HCT116 (cell line): ENCODE measurements around the gene NLRC5. TPM values are rescaled to one million over a fixed set of nuclear protein-coding genes. Genes with fewer than 3 reads are reported as not detected.

ENCODE experiments used
- ATAC-seq: fragments of 200-7000 bp; cut with Tn5 transposase; 2 replicates; pipeline ENCODE4 v1.9.1; 2020; ENCODE audit warnings: mild to moderate bottlenecking, moderate library complexity
- BruUV-seq: library from RNA; stranded (reverse); fragments of 400-500 nt; replicated peaks from 2 replicates; lab custom pipeline; 2021; lab: Mats Ljungman, UMichigan
- CTCF ChIA-PET: fragments of 300-600 bp; sonication (Branson Sonifier 250); formaldehyde crosslinking; loops from one replicate; lab custom pipeline; 2021; ENCODE audit warnings: antibody characterized with exemption; lab: Charles Lee
- POLR2A ChIA-PET: fragments of 300-600, 350-600 bp; sonication (Branson Sonifier 250); formaldehyde crosslinking; loops from one replicate; lab custom pipeline; 2021; ENCODE audit warnings: antibody characterized with exemption; lab: Charles Lee
- RAD21 ChIA-PET, 2 experiments: fragments of 300-600 bp; sonication (Branson Sonifier 250); formaldehyde crosslinking; loops; one replicate each; lab custom pipeline; 2023; ENCODE audit warnings: low total read pairs in 2 of 2; ENCODE audit not compliant: uncharacterized antibody in 2 of 2, unreplicated experiment in 2 of 2, low non-redundant PET in 1 of 2; lab: Charles Lee
- DNase-seq: peaks from one replicate; pipeline ENCODE4 v3.0.0-alpha.2; 2010; ENCODE audit warnings: low read depth, low spot score
- H2AFZ ChIP-seq: fragments of 200-600 bp; shearing (Covaris generic), sonication (generic); 2 replicates; pipeline ENCODE4 v1.6.1; 2017; ENCODE audit warnings: low read depth, mixed run types, mixed read lengths, antibody characterized with exemption, low read length; ENCODE audit not compliant: poor library complexity, severe bottlenecking
- H3K27ac ChIP-seq: 2 replicates; pipeline ENCODE4 v1.5.1; 2012; ENCODE audit warnings: low read depth, low read length
- H3K27me3 ChIP-seq: fragments of 200-600 bp; sonication (generic); 2 replicates; pipeline ENCODE4 v1.6.1; 2016; ENCODE audit warnings: mixed run types, low read length, mixed read lengths; ENCODE audit not compliant: insufficient read depth
- H3K36me3 ChIP-seq, 2 experiments: fragments of 200-500 bp in 1 of 2; fragments of 200-600 bp in 1 of 2; sonication (Bioruptor generic) in 1 of 2; sonication (generic) in 1 of 2; 2 replicates each; pipeline versions ENCODE4 v1.5.1 to v1.6.1; 2014 to 2016; ENCODE audit warnings: low read length in 2 of 2, inconsistent platforms in 1 of 2, mixed read lengths in 1 of 2, mixed run types in 1 of 2; ENCODE audit not compliant: insufficient read depth in 2 of 2, control insufficient read depth in 1 of 2
- H3K4me1 ChIP-seq, 2 experiments: fragments of 200-600 bp in 1 of 2; sonication (generic) in 1 of 2; 2 replicates each; pipeline versions ENCODE4 v1.5.1 to v1.6.1; 2012 to 2017; ENCODE audit warnings: low read length in 2 of 2, inconsistent platforms in 1 of 2, mild to moderate bottlenecking in 1 of 2, mixed read lengths in 1 of 2, mixed run types in 1 of 2, moderate library complexity in 1 of 2; ENCODE audit not compliant: insufficient read depth in 2 of 2, control insufficient read depth in 1 of 2
- H3K4me2 ChIP-seq: fragments of 200-600 bp; sonication (generic); 2 replicates; pipeline ENCODE4 v1.6.1; 2017; ENCODE audit warnings: mixed run types, low read length, mixed read lengths
- H3K4me3 ChIP-seq, 2 experiments: fragments of 200-600 bp in 1 of 2; sonication (generic) in 1 of 2; replicated peaks in 1 of 2; 2 replicates each; pipeline ENCODE4 v1.5.1; 2011 to 2016; ENCODE audit warnings: low read length in 2 of 2, control low read depth in 1 of 2, low read depth in 1 of 2, mild to moderate bottlenecking in 1 of 2, mixed read lengths in 1 of 2, mixed run types in 1 of 2
- H3K79me2 ChIP-seq: fragments of 200-600 bp; sonication (generic); 2 replicates; pipeline ENCODE4 v1.6.1; 2017; ENCODE audit warnings: mild to moderate bottlenecking, mixed run types, low read length, moderate library complexity, mixed read lengths; ENCODE audit not compliant: insufficient read depth
- H3K9ac ChIP-seq: fragments of 200-600 bp; sonication (generic); 2 replicates; pipeline ENCODE4 v1.6.1; 2016; ENCODE audit warnings: low read length, mixed read lengths
- H3K9me2 ChIP-seq: fragments of 200-600 bp; sonication (generic), shearing (Covaris generic); 2 replicates; pipeline ENCODE4 v1.6.1; 2017; ENCODE audit warnings: mixed run types, mild to moderate bottlenecking, moderate library complexity; ENCODE audit not compliant: insufficient read depth
- H3K9me3 ChIP-seq, 2 experiments: fragments of 200-500 bp in 1 of 2; fragments of 200-600 bp in 1 of 2; sonication (Bioruptor generic) in 1 of 2; sonication (generic) in 1 of 2; 2 replicates each; pipeline ENCODE4 v1.6.1; 2014 to 2017; ENCODE audit warnings: low read length in 2 of 2, mixed read lengths in 2 of 2, inconsistent platforms in 1 of 2, low read depth in 1 of 2, mild to moderate bottlenecking in 1 of 2, mixed run types in 1 of 2, moderate library complexity in 1 of 2; ENCODE audit not compliant: control insufficient read depth in 1 of 2, insufficient read depth in 1 of 2
- H4K20me1 ChIP-seq: fragments of 200-600 bp; sonication (generic), shearing (Covaris generic); 2 replicates; pipeline ENCODE4 v1.6.1; 2017; ENCODE audit warnings: mixed run types, mild to moderate bottlenecking, moderate library complexity; ENCODE audit not compliant: insufficient read depth
- CBX3 ChIP-seq: IDR thresholded peaks from 2 replicates; pipeline ENCODE4 v1.6.1; 2012; ENCODE audit warnings: low read depth
- ELF1 ChIP-seq: IDR thresholded peaks from 2 replicates; pipeline ENCODE4 v1.6.1; 2012; ENCODE audit warnings: low read depth, borderline replicate concordance
- EZH2 ChIP-seq: fragments of 200-600 bp; sonication (generic); IDR thresholded peaks from 2 replicates; pipeline ENCODE4 v1.6.1; 2017; ENCODE audit warnings: antibody characterized with exemption, mixed run types
- EZH2phosphoT487 ChIP-seq: fragments of 200-600 bp; IDR thresholded peaks from 2 replicates; pipeline ENCODE4 v1.6.1; 2018; ENCODE audit warnings: antibody characterized with exemption, borderline replicate concordance
- FOSL1 ChIP-seq: IDR thresholded peaks from 2 replicates; pipeline ENCODE4 v1.6.1; 2012; ENCODE audit warnings: low read depth
- JUND ChIP-seq: IDR thresholded peaks from 2 replicates; pipeline ENCODE4 v1.6.1; 2012
- MAX ChIP-seq: IDR thresholded peaks from 2 replicates; pipeline ENCODE4 v1.6.1; 2012
- POLR2A ChIP-seq: IDR thresholded peaks from 2 replicates; pipeline ENCODE4 v1.7.0; 2011; ENCODE audit warnings: borderline replicate concordance; ENCODE audit not compliant: insufficient read depth, insufficient read length; ENCODE audit errors: extremely low read depth
- POLR2AphosphoS5 ChIP-seq: IDR thresholded peaks from 2 replicates; pipeline ENCODE4 v1.6.1; 2011; ENCODE audit warnings: mild to moderate bottlenecking, low read depth, low read length, moderate library complexity
- SIN3A ChIP-seq: IDR thresholded peaks from 2 replicates; pipeline ENCODE4 v1.6.1; 2012; ENCODE audit warnings: low read depth
- ZFX ChIP-seq: fragments of 450-650 bp; IDR thresholded peaks from 2 replicates; pipeline ENCODE4 v1.6.1; 2017
- intact Hi-C: fragments of 100-400 bp; cut with micrococcal nuclease; formaldehyde crosslinking; loops from 2 replicates; pipeline ENCODE4 v1.10.0; 2022
- total RNA-seq: library from RNA; stranded (reverse); gene quantifications from one replicate; pipeline ENCODE4 v1.2.1, GENCODE V29; 2021; ENCODE audit not compliant: unreplicated experiment
- TF ChIP-seq, protein P1 (sequence below), 3 experiments: fragments of 200-600 bp in 1 of 3; sonication (generic) in 1 of 3; IDR thresholded peaks in 2 of 3; conservative IDR thresholded peaks in 1 of 3; 2 replicates each; pipeline ENCODE4 v1.5.1; 2012 to 2017; ENCODE audit warnings: low read depth in 2 of 3, low read length in 2 of 3, antibody characterized with exemption in 1 of 3, borderline replicate concordance in 1 of 3, control low read depth in 1 of 3, mild to moderate bottlenecking in 1 of 3, mixed read lengths in 1 of 3, mixed run types in 1 of 3, moderate library complexity in 1 of 3; ENCODE audit not compliant: insufficient read depth in 1 of 3
- TF ChIP-seq, protein P2 (sequence below): IDR thresholded peaks from 2 replicates; pipeline ENCODE4 v1.6.1; 2012

Gene NLRC5
- total RNA-seq, 1 experiment from 2014 or later = 10.4 TPM

DNA sequence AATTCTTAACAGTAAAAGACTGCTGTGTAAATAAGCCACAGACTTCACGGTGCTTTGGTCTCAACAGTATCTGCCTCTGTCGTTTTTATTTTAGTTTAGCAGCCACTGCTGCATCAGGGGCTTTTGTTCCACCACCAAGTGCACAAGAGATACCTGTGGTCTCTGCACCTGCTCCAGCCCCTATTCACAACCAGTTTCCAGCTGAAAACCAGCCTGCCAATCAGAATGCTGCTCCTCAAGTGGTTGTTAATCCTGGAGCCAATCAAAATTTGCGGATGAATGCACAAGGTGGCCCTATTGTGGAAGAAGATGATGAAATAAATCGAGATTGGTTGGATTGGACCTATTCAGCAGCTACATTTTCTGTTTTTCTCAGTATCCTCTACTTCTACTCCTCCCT, 49.6 kb upstream of the NLRC5 start:
- no TSS peak for BruUV-seq
- Histone ChIP-seq H3K27me3 (no peaks in the 10 kb centered on the region), H3K4me3 (no peak overlapping the region), H3K9ac (no peak overlapping the region), H3K79me2 (peaks cover 26% of the 10 kb centered on the region), H3K27ac (no peak overlapping the region), H3K4me1 (peaks cover 0 to under 1% of the 10 kb centered on the region in 2 experiments; a peak in 1 of 4 replicates), H3K9me3 (no peaks in the 10 kb centered on the region), H4K20me1 (no peaks in the 10 kb centered on the region), H3K9me2 (no peaks in the 10 kb centered on the region), H3K4me2 (no peak overlapping the region), H2AFZ (no peak overlapping the region), H3K36me3 (peaks cover 79 to 89% of the 10 kb centered on the region in 2 experiments)
- intact Hi-C loops = loop anchor here (10.0 kb wide), 1 partner anchor 365 kb away; no protein-coding TSS in a partner anchor
- DNase-seq (no peak), ATAC-seq (no peak)
- no peak for TF ChIP-seq EZH2phosphoT487
- TF ChIP-seq FOSL1 = no peak
- no peak for TF ChIP-seq CBX3
- TF ChIP-seq, protein P1, sequence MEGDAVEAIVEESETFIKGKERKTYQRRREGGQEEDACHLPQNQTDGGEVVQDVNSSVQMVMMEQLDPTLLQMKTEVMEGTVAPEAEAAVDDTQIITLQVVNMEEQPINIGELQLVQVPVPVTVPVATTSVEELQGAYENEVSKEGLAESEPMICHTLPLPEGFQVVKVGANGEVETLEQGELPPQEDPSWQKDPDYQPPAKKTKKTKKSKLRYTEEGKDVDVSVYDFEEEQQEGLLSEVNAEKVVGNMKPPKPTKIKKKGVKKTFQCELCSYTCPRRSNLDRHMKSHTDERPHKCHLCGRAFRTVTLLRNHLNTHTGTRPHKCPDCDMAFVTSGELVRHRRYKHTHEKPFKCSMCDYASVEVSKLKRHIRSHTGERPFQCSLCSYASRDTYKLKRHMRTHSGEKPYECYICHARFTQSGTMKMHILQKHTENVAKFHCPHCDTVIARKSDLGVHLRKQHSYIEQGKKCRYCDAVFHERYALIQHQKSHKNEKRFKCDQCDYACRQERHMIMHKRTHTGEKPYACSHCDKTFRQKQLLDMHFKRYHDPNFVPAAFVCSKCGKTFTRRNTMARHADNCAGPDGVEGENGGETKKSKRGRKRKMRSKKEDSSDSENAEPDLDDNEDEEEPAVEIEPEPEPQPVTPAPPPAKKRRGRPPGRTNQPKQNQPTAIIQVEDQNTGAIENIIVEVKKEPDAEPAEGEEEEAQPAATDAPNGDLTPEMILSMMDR (IDR thresholded peaks at IDR 0.05 in 2 of 3, conservative IDR thresholded peaks at IDR 0.05 in 1 of 3; ENCODE audit: borderline replicate concordance in 1 of 3, insufficient read depth in 1 of 3, low read depth in 2 of 3, low read length in 2 of 3) = no peak
- TF ChIP-seq EZH2 = no peak
- TF ChIP-seq JUND = no peak
- no peak for TF ChIP-seq ELF1
- no peak for TF ChIP-seq MAX
- TF ChIP-seq SIN3A = no peak
- TF ChIP-seq POLR2AphosphoS5 = no peak
- no peak for TF ChIP-seq POLR2A
- TF ChIP-seq, protein P2, sequence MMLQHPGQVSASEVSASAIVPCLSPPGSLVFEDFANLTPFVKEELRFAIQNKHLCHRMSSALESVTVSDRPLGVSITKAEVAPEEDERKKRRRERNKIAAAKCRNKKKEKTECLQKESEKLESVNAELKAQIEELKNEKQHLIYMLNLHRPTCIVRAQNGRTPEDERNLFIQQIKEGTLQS = no peak
- TF ChIP-seq ZFX = no peak
- ChIA-PET POLR2A (interaction anchor here (1.0 kb wide), 1 partner anchor 8 kb away, joined by 3 read pairs; no protein-coding TSS in a partner anchor), CTCF (no interaction called here), RAD21 (no interaction called here)
